Ovary (tissue), 9 donors: Measurements from ENCODE around the gene VPS13A. TPM values are rescaled to one million over a fixed set of nuclear protein-coding genes. Genes with fewer than 3 reads are reported as not detected.

Experiments
- DNase-seq, 5 donors: peaks; one replicate each; pipeline ENCODE4 v3.0.0-alpha.2; 2019 to 2020
- H3K27ac ChIP-seq, 2 donors: fragments of 200-600 bp; one replicate each; pipeline versions ENCODE4 v1.5.1 to v1.8.0; 2019 to 2022
- H3K27me3 ChIP-seq: fragments of 200-600 bp; one replicate; pipeline ENCODE4 v1.8.0; 2022
- H3K36me3 ChIP-seq: fragments of 200-600 bp; sonication (generic); one replicate; pipeline ENCODE4 v1.5.1; 2019
- H3K4me1 ChIP-seq: one replicate; pipeline ENCODE4 v1.8.1; 2013; ENCODE audit warnings: mild to moderate bottlenecking, moderate library complexity; ENCODE audit not compliant: insufficient read depth
- H3K4me3 ChIP-seq: fragments of 200-600 bp; sonication (generic); one replicate; pipeline ENCODE4 v1.5.1; 2017
- H3K9me3 ChIP-seq, 2 donors: fragments of 200-600 bp in 1 of 2; sonication (generic) in 1 of 2; one replicate each; pipeline versions ENCODE4 v1.5.1 to v1.8.1; 2013 to 2019; ENCODE audit warnings: mild to moderate bottlenecking in 1 of 2, moderate library complexity in 1 of 2
- CTCF ChIP-seq, 3 donors: fragments of 450-650 bp in 2 of 3; fragments of 200-600 bp in 1 of 3; IDR thresholded peaks; one replicate each; pipeline versions ENCODE4 v1.5.1 to v1.8.0; 2016 to 2022; ENCODE audit warnings: antibody characterized with exemption in 3 of 3, mild to moderate bottlenecking in 1 of 3
- EP300 ChIP-seq: sonication (generic); formaldehyde crosslinking; IDR thresholded peaks from one replicate; pipeline ENCODE4 v1.6.1; 2017; ENCODE audit warnings: antibody characterized with exemption
- POLR2A ChIP-seq: fragments of 450-650 bp; IDR thresholded peaks from one replicate; pipeline ENCODE4 v1.6.1; 2017; ENCODE audit warnings: antibody characterized with exemption, mild to moderate bottlenecking, moderate library complexity
- WGBS, 3 donors: extraction: QIAGEN DNeasy Blood & Tissue Kit in 1 of 3; methylation state at CpG; one replicate each; pipeline versions ENCODE4 v1.1.5 to v1.1.7; 2013 to 2017; 5-methylcytosine and 5-hydroxymethylcytosine counted together
- intact Hi-C, 4 donors: fragments of 100-400 bp; cut with DNase I; formaldehyde crosslinking; loops; one replicate each; pipeline versions ENCODE4 v1.11.0 to v1.15.1; 2022 to 2023
- polyA plus RNA-seq, 2 donors: library from polyadenylated mRNA; stranded (reverse); fragments of 200-250 nt in 1 of 2; fragments of 350-450 nt in 1 of 2; fragmentation: Illumina TruSeq in 1 of 2; extraction: RNeasy Lipid Tissue Mini Kit (QIAGEN cat#74804) in 1 of 2; gene quantifications; one replicate each; pipeline ENCODE4 v1.2.3, GENCODE V29; 2013 to 2014
- total RNA-seq, 7 donors: library from RNA; depleted of rRNA in 2 of 7; stranded (reverse); fragments of >200 nt in 2 of 7; fragmentation: NEBNext Ultra II Directional in 3 of 7; extraction: Animal tissue kit (Norgen Biotek cat#: 25700) in 3 of 7; gene quantifications; one replicate each; pipeline versions ENCODE4 v1.1.0 to v1.2.4, GENCODE V29; 2016 to 2023
- donor health status: DM: no; HTN: no; CAD: no; lungs with moderate emphysema.
- donor health status: DM: no; HTN: no; CAD: no.
- donor health status: Bipolar disorder and iron deficiency.
- donor health status: DM: yes; HTN: yes; CAD: no.
- donor health status: DM: no; HTN: no; CAD: no.
- donor health status: DM: yes; HTN: yes; CAD: no.

The VPS13A gene
- total and polyA plus RNA-seq, 9 donors, result 3.5 to 46.6 (median 13.5) TPM

DNA sequence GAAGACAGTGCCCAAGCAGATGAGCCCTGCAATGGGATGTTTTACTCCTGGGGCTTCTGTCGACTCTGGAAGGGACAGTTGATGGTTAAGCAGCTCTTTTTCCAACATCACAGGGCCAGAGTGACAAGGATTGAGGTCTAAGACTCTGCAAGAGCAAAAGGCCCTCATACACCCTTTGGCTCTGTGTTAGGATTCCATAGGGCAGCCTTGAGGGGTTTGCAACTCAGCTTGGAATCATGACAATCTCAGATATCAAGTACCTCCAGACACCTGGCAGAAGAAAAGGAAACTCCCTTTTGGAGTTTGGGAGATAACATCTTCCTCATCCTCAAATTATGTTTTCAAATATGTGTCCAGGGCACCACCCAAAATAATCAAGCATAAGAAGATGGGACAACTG is 265.1 kb downstream of the VPS13A start:
- Histone ChIP-seq H3K27me3 (no peaks in the 10 kb centered on the region), H3K4me1 (peaks cover 3% of the 10 kb centered on the region), H3K9me3 (no peaks in the 10 kb centered on the region), H3K36me3 (no peaks in the 10 kb centered on the region), H3K27ac (no peak overlapping the region), H3K4me3 (no peak overlapping the region)
- WGBS, 3 donors, result 74 to 91% (median 81%) methylated on average over 1 of the region's 1 CpG
- TF ChIP-seq CTCF (IDR thresholded peaks at IDR 0.05) (no peak), EP300 (no peak), POLR2A (no peak)
- no peak for DNase-seq
- intact Hi-C loops, result no loop called here

DNA sequence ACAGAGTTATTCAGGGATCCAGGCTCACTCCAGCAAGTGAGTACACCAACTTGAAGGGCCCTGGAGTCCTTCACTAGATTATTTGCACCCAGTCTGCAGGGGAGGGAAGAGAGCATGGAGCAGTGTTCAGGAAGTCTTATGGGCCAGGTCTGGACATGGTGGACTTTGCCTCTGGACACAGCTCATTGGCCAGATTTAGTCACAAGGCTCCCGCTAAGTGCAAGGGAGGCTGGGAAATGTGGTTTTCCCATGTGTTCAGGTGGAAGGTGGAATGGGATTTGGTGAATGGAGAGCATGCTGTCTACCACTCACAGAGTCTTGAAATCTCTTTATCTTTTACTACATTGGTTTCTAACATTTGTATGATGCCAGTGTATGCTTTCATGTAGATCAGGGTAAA is 270.3 kb downstream of the VPS13A start:
- TF ChIP-seq POLR2A (no peak), CTCF (IDR thresholded peaks at IDR 0.05) (no peak), EP300 (no peak)
- Histone ChIP-seq H3K36me3 (no peaks in the 10 kb centered on the region), H3K4me3 (no peak overlapping the region), H3K4me1 (no peaks in the 10 kb centered on the region), H3K27me3 (no peaks in the 10 kb centered on the region), H3K27ac (no peak overlapping the region), H3K9me3 (no peaks in the 10 kb centered on the region)
- 100% methylated on average over 1 of the region's 1 CpG for whole genome bisulfite sequencing, 3 donors
- intact Hi-C loops, result loop anchor here in 1 of 4 donors (5.0 kb wide), 1 partner anchor 300 kb away; no protein-coding TSS in a partner anchor
- no peak for DNase-seq

DNA sequence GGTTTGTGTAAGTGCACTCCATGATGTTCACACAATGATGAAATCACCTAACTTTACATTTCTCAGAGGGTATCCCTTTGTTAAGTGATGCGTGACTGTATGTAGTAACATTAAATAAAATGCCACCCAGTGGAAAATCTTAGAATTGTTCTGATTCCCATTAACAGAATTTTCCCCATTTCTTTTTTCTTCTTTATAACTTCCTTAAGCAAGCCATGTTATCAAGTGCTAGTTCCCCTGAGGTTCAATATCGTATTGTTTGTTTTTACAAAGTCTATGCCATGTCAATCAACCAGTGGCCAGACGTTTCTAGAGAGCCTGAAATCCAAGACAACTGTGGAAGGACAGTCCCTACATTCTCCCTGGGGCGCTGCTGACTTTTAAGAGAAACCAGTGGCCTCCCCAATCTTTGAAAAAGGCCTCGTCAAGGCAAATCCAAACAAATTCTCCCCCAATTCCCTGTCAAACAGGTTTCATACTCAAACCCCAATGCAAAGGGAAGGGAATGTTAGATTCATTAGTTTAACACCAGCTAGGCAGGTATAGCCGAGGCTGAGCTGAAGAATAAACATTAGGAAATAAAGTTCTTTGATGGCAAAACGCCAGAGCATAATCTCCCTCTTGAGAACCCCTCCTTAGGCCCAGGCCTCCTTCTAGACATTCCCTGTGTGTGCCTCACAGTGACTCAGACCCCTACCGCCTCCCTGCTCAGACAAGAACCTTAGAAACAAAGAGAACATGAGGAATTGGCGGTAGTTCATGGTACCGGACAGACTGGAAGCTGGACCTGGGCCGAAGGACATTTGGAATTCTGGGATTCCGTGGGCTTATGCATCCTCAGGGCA is 272.1 kb downstream of the VPS13A start:
- Histone ChIP-seq H3K9me3 (no peaks in the 10 kb centered on the region), H3K4me1 (no peaks in the 10 kb centered on the region), H3K27ac (no peak overlapping the region), H3K4me3 (no peak overlapping the region), H3K36me3 (no peaks in the 10 kb centered on the region), H3K27me3 (no peaks in the 10 kb centered on the region)
- intact Hi-C loops, result loop anchor here in 2 of 4 donors (5.0 to 10.0 kb wide), 2 partner anchors 298 to 305 kb away; no protein-coding TSS in a partner anchor
- TF ChIP-seq POLR2A (no peak), EP300 (no peak), CTCF (IDR thresholded peaks at IDR 0.05) (no peak)
- DNase-seq, result no peak
- 82 to 84% (median 84%) methylated on average over 12 of the region's 12 CpGs for whole genome bisulfite sequencing, 3 donors

DNA sequence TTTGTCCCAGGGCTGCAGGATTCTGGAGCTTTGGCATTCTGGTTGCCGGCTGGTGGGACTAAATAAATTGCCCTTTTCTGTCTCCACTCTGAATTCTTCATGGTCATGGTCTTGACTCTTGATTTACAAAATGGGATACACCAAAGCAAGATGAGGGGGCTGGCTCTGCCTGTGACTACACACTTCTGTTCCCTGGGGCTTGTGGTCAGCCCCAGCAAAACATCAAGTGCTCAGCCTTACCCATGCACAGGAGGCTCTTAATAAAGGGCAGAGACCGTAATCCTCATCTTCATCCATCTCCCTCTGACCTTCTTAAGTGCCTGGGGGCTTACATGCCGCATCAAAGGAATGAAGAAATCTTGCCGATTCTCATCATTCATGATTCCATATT is 272.7 kb downstream of the VPS13A start:
- no peak for TF ChIP-seq EP300
- no peak for TF ChIP-seq CTCF (IDR thresholded peaks at IDR 0.05)
- TF ChIP-seq POLR2A, result no peak
- Histone ChIP-seq H3K36me3 (no peaks in the 10 kb centered on the region), H3K4me1 (no peaks in the 10 kb centered on the region), H3K27ac (no peak overlapping the region), H3K27me3 (no peaks in the 10 kb centered on the region), H3K4me3 (no peak overlapping the region), H3K9me3 (no peaks in the 10 kb centered on the region)
- no peak for DNase-seq
- 93 to 97% (median 96%) methylated on average over 4 of the region's 4 CpGs for WGBS, 3 donors
- intact Hi-C loops, result loop anchor here in 1 of 4 donors (10.0 kb wide), 1 partner anchor 305 kb away; no protein-coding TSS in a partner anchor
